ENCODE measurements around the gene MCU.
A peak's percentile ranks its signal among the peaks of the same experiment; 100 is the strongest.

MCU gene

DNA sequence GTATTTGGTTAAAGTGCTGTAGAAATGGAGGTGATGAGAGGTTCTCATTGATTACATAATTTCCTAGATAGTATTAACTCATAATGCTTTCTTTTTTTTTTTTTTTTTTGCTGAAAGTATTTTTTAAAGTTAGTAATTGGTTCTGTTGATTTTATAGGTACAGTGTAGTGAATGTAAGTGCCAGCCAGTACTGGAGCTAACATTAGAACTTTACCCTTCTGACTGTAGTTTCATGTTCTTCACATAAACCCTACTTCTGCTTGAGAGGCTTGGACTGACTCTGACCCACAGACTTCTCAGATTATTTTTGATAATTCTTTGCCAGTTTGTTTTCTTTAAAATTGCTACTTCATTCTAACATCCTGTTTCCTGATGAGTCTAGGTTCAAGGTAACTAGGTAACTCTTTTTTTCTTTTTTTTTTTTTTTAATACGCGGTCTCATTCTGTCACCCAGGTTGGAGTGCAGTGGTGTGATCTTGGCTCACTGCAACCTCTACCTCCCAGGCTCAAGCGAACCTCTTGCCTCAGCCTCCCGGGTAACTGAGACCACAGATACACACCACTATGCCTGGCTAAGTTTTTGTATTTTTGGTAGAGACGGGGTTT lies 109.4 kb downstream of the MCU start:
- FAIRE-seq (no peak), DNase-seq (ENCODE audit: insufficient read length, low spot score) (no peak)
- no peak for TF ChIP-seq POLR2A (IDR thresholded peaks at IDR 0.05; ENCODE audit: low read depth, low read length)

DNA sequence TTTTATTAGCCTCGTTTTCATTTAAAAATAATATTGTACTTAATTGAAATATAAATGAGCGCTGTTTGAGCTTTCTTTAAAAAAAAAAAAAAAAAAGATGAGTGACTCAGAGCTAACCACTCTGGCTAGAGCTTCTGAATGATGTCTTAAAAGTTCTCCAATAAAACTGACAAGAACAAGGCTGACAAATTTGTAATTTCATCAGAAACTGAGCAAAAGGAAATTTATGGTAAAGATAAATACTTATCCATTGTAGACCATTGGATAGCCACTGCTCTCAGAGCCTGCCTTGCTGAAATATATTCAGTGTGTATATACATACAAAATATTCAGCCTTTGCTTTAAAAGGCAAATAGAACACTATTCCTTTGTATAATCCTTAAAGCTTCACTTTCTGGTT lies 110.4 kb downstream of the MCU start:
- peak; percentile 19 for DNase-seq (ENCODE audit: insufficient read length, low spot score)
- no peak for TF ChIP-seq POLR2A (IDR thresholded peaks at IDR 0.05; ENCODE audit: low read depth, low read length)
- peak; percentile 23 for FAIRE-seq

DNA sequence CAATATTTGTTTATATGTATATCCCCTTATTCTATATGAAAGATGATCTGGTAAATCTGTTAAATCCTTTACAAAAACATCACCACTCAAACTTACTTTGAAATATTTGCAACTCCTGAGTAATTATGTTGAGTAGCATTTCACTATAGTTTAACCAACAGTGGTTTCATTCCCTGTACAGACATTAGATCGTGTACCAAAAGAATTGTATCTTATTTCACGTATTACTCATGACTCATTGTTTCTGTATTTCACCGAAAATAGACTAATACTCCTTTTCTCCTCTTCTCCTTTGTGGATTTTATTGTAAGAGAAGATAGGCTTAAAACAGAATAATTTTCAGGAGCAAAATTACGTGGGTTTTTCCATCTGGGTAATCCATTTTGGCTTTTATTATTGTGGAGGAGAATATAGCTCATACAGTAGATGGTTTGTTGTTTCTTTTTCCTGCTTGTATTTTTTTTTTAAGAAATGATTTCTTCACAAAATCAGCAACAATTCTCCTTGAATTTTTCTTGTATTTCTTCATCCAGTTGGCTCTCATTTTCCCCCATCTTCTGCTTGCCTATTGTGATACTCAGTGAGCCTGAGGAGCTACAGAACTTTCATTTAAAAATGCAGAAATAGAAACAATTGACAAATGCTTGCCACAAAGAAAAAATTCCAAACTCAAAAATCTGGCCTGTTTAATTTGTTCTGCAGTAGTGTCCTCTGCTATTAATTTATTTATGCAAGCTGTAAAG lies 111.0 kb downstream of the MCU start:
- FAIRE-seq: peak; percentile 97
- TF ChIP-seq POLR2A (IDR thresholded peaks at IDR 0.05; ENCODE audit: low read depth, low read length): no peak
- DNase-seq (ENCODE audit: insufficient read length, low spot score): peak; percentile 20

DNA sequence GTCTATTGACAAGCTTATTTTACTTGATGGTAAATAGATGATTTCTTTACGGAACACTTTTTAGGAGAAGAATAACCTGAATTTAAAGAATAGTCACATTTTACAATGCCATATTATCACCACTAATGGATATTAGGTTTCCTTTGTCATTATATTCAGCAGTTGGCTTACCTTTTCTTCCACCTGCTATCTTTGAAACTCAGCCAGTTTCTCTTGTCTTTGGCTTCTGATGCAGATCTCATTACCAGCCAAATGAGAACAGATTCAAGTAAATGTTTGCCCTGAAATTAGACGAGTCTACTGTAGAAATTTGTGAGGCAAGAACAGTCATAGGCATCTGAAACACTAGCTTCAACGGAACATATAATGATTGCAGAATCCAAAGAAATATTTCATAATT lies 116.1 kb downstream of the MCU start:
- FAIRE-seq (peak; percentile 33), DNase-seq (ENCODE audit: insufficient read length, low spot score) (no peak)

DNA sequence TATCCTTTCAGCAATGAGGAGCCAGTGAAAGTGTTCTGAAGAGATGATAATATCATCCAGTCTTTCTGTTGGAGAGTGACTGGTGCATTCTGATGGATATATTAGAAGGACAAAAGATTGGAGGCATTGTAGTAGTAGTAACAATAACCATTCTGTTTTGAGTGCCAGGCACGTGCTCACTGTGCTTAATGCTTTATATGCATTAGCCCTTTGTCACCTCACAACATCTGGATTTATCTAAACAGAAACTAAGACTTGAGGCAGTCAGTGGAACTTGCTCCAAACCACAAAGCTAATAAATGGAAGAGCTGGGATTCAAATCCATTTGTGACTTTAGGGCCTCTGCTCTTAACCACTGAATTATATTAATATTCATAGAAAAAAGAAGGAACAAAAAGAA lies 117.1 kb downstream of the MCU start:
- FAIRE-seq: no peak
- no peak for TF ChIP-seq POLR2A (IDR thresholded peaks at IDR 0.05; ENCODE audit: low read depth, low read length)
- DNase-seq (ENCODE audit: insufficient read length, low spot score): no peak

More for the DNA sequence above, 116.1 kb downstream of the MCU start:
- TF ChIP-seq POLR2A (IDR thresholded peaks at IDR 0.05; ENCODE audit: low read depth, low read length): no peak

DNA sequence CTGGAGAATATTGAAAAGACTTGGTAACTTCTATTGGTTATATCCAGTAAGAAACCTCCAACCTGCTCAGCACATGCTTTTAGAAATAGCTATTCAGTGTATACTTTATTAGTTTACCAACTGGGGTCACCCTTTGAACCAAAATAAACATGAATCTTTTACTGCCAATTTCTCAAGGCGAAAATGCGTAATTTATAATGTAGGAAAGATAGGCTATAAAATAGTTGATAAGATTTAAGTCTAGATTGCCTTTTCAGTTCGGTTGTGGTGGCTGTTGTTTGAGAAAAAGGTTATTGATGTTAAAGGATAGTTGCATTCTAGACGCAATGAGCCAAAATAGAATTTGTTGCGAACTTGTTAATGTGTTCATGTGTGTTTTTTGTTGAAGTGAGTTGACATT lies 119.0 kb downstream of the MCU start:
- DNase-seq (ENCODE audit: insufficient read length, low spot score): no peak
- FAIRE-seq: peak; percentile 77
- TF ChIP-seq POLR2A (IDR thresholded peaks at IDR 0.05; ENCODE audit: low read depth, low read length): no peak

DNA sequence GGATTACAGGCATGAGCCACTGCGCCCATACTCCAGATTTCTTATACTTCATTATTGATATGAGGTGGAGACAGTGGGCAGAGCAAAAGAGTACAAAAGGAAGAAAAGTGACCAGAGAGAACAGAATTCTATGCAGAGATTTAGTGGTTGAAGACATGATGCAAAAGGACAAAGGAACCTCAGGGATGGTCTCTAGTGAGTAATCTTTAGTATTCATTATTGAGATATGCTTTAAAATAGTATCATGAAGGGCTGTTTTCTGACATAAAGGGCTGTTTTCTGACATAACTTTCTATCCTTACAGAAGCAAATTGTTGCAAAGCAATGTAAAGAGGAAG lies 120.4 kb downstream of the MCU start:
- no peak for DNase-seq (ENCODE audit: insufficient read length, low spot score)
- no peak for TF ChIP-seq POLR2A (IDR thresholded peaks at IDR 0.05; ENCODE audit: low read depth, low read length)
- FAIRE-seq: no peak

DNA sequence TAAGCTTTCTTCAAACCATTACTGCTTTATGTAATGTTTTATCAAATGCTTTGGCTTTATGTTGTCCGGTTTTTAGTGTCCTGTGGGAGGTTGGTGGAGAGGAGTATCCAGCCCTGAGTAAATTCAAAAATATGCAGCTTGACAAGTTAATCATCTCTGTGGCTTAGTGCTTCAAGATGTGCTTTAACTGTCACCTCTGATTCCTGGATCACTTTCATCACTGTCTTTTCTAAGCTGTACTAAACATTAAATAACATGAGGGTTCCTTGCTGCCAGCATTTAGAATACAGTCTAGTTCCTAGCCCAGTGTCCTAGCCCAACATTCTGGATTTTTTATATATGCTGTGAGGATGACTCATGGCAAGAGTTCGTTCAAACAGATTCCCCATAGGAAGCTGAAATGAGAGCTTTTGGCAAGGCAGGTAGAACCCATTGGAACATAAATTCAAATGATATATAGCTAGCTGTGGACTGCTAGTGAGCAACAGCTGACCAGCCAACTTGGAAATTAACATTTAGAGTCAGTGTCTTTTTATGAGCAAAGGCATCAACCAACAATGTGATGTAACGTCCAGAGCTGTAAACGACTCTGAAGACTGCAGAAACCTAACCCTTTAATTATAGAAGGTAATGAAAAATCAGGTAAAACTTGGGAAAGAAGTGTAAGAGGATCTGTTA lies 120.9 kb downstream of the MCU start:
- peak; percentile 32 for DNase-seq (ENCODE audit: insufficient read length, low spot score)
- no peak for TF ChIP-seq POLR2A (IDR thresholded peaks at IDR 0.05; ENCODE audit: low read depth, low read length)
- peak; percentile 99 for FAIRE-seq

DNA sequence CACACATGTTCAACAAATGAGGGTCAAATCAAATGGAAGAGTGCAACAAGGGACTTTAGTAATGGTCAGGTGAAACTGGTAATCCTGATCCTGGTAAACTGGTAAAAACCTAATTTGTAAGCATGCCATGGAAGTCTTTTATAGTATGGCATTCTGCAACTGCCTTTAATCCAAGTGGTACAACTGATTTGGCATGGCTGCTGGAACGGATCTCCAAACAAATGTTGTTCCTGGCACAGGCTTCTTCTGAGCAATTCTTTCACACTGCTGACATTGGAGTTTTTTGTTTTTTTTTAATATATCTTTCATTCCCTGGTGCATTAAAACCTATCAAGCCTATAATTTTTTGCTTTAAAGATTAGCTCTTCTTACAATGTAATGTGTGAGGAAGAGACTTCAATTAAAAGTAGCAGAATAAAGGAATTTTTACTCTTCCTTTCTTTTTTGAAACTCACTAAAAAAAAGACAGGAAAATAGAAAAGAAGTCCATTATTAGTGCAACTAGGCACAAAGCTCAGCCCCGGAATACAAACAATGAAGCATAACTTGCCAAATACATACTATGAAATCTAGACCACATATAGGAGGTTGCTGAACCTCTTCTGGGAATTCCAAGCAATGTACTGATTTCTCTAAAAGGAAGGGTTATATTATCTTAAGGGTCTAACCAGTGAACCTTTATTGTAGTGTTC lies 122.3 kb downstream of the MCU start:
- TF ChIP-seq POLR2A (IDR thresholded peaks at IDR 0.05; ENCODE audit: low read depth, low read length): no peak
- no peak for DNase-seq (ENCODE audit: insufficient read length, low spot score)
- peak; percentile 92 for FAIRE-seq

DNA sequence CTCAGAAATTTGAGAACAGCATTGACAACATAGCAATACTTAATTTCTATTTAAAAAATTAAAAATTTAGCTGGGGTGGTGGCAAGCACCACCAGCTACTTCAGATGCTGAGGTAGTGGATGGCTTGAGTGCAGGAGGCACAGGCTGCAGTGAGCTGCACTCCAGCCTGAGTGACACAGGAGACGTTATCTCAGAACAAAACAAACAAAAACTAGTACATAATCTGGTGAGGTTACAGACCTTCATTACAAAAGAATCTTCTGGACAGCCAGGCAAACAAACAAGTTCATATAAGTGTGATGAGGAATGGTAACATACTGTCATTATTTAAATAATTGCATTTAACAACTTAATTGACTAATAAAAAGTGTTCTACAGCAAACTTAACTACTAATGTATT lies 124.6 kb downstream of the MCU start:
- no peak for DNase-seq (ENCODE audit: insufficient read length, low spot score)
- FAIRE-seq: no peak
- TF ChIP-seq POLR2A (IDR thresholded peaks at IDR 0.05; ENCODE audit: low read depth, low read length): no peak

DNA sequence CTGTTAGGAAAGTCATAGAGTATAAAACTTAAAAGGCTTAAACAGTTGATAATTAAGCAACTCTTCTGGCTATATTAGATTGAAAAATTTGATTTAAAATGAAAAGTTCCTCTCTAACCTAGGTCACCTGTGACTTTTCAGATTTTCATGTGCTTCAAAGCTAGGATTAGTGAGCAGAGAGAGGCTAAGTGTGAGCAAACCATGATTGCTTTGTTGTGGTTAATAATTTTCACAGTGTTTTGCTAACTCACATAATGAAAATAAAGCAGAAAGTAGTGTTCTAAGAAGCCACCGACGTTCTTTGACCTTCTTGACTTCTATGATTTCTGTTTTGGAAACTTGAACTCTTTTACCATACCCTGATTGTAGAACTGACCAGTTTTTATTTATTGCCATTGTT lies 126.1 kb downstream of the MCU start:
- DNase-seq (ENCODE audit: insufficient read length, low spot score) (no peak), FAIRE-seq (peak; percentile 90)
- no peak for TF ChIP-seq POLR2A (IDR thresholded peaks at IDR 0.05; ENCODE audit: low read depth, low read length)

DNA sequence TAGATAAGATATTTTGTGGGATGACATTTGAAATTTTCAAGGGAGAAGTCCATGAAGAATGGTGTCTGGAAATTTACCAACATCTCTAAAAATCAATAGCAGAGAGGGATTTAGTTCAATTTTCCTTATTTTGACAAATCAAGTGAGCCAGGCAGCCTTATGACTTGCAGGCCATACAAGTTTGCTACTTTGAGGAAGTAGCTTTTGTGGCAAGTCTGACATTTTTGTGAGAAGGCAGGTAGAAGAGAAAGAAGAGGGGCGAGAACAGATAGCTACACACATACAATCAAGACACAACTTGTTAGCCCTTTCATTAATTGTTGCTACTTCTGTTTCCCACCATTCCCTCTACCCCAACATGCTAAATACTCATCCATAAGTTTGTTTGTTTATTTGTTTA lies 127.1 kb downstream of the MCU start:
- FAIRE-seq (peak; percentile 53), DNase-seq (ENCODE audit: insufficient read length, low spot score) (no peak)
- no peak for TF ChIP-seq POLR2A (IDR thresholded peaks at IDR 0.05; ENCODE audit: low read depth, low read length)

DNA sequence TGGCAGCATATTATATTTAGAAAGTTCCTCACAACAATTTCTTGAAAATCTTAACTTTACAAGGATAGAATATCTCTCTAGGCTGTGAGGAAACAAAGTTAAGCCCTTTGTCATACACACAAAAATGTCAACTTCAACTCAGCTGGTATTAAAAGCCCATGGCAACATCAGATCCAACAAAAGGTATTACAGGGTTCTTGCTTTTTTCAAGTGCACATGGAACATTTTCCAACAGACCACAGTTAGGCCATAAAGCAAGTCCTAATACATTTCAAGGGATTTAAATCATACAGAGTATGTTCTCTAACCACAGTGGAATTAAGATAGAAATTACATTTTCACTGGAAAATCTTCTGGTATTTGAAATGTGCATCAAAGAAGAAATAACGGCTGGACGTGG lies 129.7 kb downstream of the MCU start:
- TF ChIP-seq POLR2A (IDR thresholded peaks at IDR 0.05; ENCODE audit: low read depth, low read length): no peak
- DNase-seq (ENCODE audit: insufficient read length, low spot score) (no peak), FAIRE-seq (peak; percentile 65)

DNA sequence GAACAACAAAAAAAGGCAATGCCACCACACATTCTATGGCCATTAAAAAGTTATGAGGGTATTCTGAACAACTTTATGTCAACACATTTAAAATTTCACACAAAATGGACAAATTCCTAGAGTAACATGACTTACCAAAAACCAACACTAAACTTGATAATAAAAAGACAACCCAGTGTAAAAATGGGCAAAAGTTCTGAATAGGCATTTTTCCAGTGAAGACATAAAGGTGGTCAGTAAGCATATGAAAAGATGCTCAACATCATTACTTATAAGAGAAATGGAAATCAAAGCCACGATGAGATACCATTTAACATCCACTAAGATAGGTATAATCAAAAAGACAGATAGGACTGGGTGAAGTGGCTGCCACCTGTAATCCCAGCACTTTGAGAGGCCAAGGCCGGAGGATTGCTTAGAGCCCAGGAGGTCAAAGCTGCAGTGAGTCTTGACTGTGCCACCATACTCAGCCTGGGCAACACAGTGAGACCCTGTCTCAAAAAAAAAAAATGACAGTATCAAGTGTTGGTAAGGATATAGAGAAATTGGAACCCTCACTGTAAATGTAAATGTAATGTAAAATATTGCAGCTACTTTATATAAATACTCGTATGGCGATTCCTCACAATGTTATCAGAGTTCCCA lies 130.5 kb downstream of the MCU start:
- no peak for TF ChIP-seq POLR2A (IDR thresholded peaks at IDR 0.05; ENCODE audit: low read depth, low read length)
- peak; percentile 88 for FAIRE-seq

More for the DNA sequence above, 130.5 kb downstream of the MCU start:
- DNase-seq (ENCODE audit: insufficient read length, low spot score): no peak

Measured in H54 (cell line).